Measurements from ENCODE around the gene LRRC4C.

The LRRC4C gene

GRCh38 chr11:41320238-41320637 is 139.2 kb downstream of the LRRC4C start:
- DNase-seq, result no peak

DNA sequence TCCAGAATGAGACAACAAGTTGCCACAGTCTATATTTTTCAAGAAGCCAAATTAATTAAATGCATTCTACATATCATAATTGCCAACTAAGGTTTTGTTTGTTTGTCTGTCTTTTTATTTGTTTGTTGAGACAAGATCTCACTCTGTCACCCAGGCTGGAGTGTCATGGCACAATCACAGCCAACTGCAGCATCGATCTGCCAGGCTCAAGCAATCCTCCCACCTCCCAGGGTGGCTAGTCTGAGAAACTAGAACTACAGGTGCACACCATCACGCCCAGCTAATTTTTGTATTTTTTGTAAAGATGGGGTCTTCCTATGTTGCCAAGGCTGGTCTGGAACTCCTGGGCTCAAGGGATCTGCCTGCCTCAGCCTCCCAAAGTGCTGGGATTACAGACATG is 140.0 kb downstream of the LRRC4C start:
- DNase-seq, result no peak

DNA sequence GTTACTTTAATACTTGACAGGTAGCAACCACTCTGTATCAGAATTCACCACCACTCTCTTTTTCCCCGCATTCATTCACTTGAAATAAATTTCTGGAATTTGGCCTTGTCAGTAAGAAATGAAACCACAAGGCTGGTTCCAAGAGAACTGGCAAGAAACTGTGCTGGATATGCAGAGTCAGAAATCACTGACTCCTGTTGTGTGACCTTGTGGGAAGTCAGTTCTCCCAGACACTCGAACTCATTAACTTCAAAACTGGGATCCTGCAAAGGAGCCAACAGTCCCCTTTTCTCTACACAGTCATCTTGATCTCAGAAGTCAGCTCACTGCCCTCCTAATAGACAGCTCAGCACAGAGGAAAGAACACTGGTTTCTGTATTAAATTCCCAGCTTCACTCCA is 142.7 kb downstream of the LRRC4C start:
- no peak for DNase-seq

DNA sequence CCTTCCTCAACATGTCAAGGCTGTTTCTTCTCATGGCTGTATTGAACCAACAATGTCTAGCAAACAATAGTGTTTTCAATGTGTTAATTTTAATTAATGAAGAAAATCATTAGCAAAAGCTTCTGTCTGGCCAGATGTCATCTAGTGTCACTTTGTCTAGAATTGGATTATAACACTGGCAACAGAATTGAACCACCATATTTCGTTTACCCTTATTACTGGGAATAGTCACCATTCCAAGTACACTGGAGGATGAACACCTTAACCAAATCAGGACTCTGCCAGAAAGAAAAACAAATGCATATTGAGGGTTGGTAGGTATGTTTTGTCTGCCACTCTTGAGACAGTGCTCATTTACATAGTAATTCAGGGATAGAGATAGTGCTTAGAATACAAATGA is 146.2 kb downstream of the LRRC4C start:
- no peak for DNase-seq

- no peak for DNase-seq
These were observed 149.7 kb downstream of the LRRC4C start for GRCh38 chr11:41309716-41310115.

- DNase-seq, result no peak
These were observed 150.3 kb downstream of the LRRC4C start for GRCh38 chr11:41309111-41309522.

DNA sequence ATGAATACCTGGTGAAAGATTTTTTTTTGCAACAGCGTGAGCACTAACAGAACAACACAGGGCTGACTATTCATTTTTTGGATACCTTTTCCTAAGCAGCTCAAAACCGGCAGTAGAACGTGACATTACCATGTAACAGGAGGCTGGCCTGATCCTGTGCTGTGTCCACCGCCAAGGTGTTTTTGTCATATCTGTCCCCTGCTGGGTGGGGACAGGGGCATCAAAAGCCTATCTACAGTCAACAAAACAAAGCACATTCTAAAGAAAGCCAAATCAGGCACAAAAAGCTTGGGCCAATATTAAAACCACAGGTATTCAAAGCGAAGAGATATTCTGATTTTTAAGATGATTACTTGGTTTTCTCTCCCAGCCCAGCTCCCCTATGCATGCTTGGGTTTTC is 151.2 kb downstream of the LRRC4C start:
- no peak for DNase-seq

GRCh38 chr11:41307296-41308080 is 152.0 kb downstream of the LRRC4C start:
- DNase-seq, result no peak

DNA sequence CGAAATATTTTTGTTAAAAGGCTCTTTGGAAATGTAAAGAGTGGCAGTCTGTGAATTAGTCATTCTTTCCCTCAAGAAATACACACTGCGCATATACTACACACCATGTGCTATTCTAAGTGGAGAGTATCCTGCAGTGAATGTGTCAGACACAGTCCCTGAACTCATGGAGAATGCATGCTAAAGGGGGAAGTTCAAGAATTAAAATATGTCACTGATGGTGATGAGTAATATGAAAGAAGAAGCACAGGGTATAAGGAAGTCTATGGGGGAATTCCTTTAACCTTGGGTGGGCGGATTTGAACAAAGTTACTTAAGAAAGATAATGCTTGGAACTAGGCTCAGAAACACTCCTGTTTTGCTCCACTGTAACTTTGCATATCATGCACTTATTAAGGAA is 153.0 kb downstream of the LRRC4C start:
- no peak for DNase-seq

DNA sequence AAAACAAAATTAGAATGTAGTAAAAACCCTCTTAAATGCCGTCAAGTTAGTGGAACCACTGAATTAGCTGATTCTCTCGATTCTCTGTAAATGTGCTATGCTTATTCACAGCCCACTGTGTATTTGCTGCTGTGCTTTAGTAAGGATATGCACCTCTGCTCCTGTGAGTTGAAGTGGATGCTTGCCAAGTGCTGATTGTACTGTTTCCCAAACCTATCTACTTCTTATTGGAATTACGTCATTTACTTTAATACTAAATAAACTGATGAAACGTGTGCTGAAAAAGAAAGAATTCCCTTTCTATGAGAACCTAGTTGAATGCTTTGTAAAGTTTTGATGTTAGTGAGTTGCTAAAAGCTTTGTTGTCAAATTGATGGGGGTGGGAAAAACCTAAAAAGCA is 158.4 kb downstream of the LRRC4C start:
- DNase-seq, result no peak

DNA sequence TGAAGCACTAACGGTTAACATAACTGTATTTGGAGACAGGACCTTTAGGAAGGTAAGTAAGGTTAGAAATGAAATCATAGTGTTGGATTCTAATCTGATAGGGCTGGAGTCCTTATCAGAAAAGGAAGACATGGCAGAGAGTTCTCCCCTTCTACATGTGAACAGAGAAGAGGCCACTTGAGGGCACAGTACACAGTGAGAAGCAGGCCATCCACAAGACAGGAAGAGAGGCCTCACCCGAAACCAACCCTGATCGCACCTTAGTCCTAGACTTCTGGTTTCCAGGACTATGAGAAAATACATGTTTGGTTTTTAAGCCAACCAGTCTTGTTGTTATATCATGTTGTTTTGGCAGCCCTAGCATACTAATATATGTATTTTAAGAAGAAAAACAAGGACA is 170.0 kb downstream of the LRRC4C start:
- no peak for DNase-seq

DNA sequence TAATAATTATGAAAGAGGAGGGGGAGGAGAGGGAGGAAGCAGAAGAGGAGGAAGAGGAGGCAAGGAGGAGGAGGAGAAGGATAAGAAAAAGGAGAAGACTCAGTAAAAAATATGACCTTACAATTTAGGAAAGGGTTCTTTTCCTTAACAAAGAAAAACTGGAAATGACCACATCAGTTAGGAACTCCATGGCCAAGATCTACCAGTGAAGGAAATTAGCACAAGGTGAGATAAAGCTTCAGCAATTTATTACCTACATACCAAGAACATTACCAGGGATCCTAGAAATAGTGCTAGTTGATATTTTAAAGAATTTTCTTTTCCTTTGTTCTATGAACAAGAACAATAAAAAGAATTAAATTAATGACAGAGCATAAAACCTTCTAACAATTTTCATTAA is 172.7 kb downstream of the LRRC4C start:
- no peak for DNase-seq

DNA sequence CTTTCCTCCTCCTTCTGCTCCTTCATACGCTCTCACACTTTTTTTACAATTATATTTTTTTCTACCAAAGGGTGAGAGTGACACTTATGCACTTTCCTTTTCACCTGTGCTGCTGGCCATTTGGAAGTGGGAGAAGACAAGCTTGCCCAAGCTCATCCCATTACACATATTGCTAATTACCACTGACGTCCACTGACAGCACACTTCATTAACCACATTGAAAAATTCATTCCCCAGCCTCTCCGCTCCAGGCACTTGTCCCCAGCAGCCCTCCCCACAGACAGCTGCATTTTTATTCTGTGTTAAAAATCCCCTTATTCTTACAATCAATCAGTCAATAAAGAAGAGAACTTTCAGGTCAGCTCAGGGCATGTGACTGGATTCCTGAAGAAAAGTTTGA is 175.1 kb downstream of the LRRC4C start:
- no peak for DNase-seq

- DNase-seq, result no peak
These were observed 176.1 kb downstream of the LRRC4C start for GRCh38 chr11:41283191-41283930.

DNA sequence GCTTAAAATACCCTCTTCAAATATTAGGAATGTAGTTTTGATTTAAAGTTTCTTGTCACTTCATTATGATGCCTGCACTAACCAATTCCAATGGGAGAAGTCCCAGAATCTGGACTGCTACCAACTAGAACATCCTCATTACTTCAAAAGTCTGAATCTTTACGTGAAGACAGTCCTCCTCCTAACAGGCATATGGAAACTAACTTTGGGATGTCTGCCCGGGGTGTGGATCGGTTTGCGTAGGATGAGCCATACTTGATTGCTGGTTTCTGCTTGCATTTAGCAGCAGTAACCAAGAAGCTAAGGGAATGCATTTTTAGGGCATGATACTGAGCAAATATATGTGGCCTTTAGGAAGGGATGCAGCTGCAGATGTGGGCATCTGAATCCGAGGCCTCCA is 177.1 kb downstream of the LRRC4C start:
- no peak for DNase-seq

DNA sequence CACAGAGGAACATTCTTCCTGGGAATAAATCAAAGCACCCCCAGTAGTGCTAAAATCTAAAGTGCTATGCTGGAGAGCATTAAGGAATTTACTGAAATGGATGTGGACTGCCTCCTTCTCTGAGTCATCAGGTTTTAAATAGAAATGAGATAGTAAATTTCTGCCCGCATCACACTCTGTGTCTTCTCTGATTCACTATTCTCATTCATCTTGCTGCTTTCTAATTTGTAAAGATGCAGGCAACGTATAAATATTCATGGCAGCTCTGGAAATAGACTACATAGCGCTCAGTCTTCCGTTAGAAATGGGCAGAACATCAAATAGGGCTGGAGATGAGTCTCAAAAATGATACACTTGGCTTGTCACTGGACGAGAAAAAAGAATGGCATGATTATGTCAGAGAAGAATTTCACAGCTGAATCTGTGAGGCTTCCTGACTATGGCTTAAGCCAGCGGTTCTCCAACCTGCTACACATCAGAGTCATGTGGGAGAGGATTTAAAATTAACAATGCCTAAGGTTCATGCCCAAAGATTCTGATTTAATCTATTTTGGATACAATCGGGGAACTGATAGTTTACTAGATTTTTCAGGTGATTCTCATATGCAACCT is 178.2 kb downstream of the LRRC4C start:
- DNase-seq, result no peak

DNA sequence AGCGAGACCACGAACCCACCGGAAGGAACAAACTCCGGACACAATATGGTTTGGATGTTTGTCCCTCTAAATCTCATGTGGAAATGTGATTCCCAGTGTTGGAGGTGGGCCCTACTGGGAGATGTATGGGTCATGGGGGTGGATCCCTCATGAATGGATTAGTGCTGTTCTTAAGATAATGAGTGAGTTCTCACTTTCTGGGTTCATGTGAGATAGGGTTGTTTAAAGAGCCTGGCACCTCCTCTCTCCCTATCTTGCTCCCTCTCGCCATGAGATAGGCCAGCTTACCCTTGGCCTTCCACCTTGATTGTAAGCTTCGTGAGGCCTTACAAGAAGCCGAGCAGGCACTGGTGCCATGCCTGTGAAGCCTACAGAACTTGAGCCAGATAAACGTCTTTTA is 184.6 kb downstream of the LRRC4C start:
- no peak for DNase-seq

GRCh38 chr11:41273908-41274307 is 185.5 kb downstream of the LRRC4C start:
- DNase-seq, result no peak

GRCh38 chr11:41267451-41267850 is 192.0 kb downstream of the LRRC4C start:
- DNase-seq, result no peak

DNA sequence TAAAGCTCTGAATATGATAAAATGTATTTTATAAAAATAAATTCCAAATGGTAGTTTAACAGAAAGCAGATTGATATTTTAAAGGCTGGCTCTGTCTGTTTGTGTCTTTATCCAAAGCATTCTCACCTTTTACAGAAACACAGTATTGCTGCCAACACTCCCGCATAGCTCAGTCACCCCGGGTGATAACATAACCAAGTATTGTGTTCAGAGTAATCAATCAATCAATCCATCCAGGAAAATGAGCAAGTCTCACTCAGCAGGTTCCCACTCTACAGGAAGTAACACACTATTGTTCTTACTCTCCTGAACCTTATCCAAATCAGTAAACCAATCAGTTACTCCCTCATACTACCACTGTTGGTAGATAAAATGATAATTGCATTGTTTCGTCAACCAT is 203.4 kb downstream of the LRRC4C start:
- DNase-seq, result no peak

DNA sequence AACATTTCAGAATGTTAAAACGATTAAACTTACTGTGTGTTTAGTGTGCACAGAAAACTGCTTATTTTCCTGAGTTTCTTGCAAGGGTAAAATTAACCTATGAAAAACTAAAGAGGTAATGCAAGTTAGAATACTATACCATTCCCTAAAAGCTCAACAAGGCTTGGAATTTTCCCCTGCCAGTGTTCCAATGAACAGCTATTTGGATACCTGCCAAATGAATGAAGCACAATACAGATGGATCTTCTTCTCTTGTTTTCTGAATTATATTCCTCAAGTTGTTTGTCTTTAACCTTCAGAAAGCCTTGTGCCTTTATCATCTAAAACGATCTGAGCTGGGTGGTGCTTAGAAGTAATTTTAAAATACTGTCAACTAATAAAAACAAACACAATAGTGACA is 204.5 kb downstream of the LRRC4C start:
- no peak for DNase-seq

DNA sequence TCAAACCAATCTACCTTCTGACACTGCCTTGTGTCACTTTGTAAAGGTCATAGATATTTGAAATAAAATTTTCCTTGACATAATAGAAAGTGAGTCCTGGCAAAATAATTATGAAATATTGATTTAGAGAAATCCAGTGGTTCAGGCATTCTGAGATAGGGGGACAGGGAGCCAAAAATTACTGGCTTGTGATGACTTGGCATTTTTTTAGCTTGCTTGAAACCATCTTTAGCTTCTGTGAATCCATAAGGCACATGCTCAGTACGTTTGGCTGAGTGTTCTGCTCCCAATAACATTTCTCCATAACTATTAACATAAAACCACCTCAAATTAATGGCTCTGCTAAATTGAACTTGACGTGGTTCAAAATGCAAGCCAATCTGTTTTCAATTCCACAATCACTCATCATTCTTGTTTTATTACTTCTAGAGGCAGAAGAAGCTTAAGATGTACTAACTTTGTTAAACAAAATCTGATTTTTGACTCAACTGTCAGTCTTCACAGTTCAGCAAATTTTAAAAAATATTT is 209.0 kb downstream of the LRRC4C start:
- DNase-seq, result no peak

- no peak for DNase-seq
These were observed 211.8 kb downstream of the LRRC4C start for GRCh38 chr11:41247621-41248020.

DNA sequence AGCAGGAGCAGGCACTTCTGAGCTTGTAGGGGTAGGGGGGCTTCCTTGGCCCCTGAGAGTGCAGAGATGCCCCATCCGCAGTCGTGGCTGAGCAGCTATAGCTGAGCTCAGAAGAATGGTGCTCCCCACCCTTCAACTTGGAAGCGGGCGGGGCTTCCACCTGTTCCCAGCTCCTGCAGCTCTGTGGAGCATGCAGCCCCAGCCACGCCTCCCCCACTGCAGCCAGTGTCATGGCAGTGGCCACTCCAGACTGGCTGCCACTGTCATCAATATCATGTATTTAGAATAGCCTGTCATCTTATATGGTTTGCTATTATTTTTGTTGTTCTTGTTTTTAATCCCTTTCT is 213.1 kb downstream of the LRRC4C start:
- DNase-seq, result no peak
